ENCODE data around the gene GLIPR1L1. TPM values are rescaled to one million over a fixed set of nuclear protein-coding genes. Genes with fewer than 3 reads are reported as not detected.

The GLIPR1L1 gene
- total and polyA plus RNA-seq, 8 donors, result not detected

DNA sequence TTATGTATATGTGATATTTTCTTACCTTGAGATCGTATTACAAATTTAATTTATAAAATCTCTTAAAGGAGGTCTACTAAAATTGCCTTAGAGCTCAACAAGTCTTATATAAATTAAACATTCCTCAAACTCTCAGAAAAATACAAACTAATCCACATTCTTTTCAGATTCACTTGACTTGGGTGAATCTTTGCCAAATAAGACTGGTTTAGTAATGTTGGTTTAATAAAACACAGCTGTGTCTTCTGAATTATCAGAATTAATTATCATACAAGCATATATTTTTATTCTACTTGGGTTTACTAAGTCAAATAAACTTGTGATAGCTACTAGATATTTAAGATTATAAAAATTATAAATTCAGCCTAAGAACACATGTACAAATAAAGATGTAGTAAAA lies 69.8 kb downstream of the GLIPR1L1 start:
- DNase-seq, result no peak
- Histone ChIP-seq H3K9me3 (no peaks in the 10 kb centered on the region), H3K27ac (no peak overlapping the region), H3K27me3 (no peaks in the 10 kb centered on the region), H3K4me3 (no peak overlapping the region), H3K4me1 (no peaks in the 10 kb centered on the region), H3K36me3 (no peaks in the 10 kb centered on the region)
- WGBS, 5 donors, result 71 to 90% (median 83%) methylated on average over 1 of the region's 1 CpG
- no peak for TF ChIP-seq POLR2A (IDR thresholded peaks at IDR 0.05)
- TF ChIP-seq EP300 (IDR thresholded peaks at IDR 0.05), result no peak
- TF ChIP-seq POLR2AphosphoS5 (IDR thresholded peaks at IDR 0.05), result no peak
- TF ChIP-seq, protein P1, sequence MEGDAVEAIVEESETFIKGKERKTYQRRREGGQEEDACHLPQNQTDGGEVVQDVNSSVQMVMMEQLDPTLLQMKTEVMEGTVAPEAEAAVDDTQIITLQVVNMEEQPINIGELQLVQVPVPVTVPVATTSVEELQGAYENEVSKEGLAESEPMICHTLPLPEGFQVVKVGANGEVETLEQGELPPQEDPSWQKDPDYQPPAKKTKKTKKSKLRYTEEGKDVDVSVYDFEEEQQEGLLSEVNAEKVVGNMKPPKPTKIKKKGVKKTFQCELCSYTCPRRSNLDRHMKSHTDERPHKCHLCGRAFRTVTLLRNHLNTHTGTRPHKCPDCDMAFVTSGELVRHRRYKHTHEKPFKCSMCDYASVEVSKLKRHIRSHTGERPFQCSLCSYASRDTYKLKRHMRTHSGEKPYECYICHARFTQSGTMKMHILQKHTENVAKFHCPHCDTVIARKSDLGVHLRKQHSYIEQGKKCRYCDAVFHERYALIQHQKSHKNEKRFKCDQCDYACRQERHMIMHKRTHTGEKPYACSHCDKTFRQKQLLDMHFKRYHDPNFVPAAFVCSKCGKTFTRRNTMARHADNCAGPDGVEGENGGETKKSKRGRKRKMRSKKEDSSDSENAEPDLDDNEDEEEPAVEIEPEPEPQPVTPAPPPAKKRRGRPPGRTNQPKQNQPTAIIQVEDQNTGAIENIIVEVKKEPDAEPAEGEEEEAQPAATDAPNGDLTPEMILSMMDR (IDR thresholded peaks at IDR 0.05), result no peak
- intact Hi-C loops (cut with DNase I; ENCODE audit: low total_unique reads), result no loop called here

DNA sequence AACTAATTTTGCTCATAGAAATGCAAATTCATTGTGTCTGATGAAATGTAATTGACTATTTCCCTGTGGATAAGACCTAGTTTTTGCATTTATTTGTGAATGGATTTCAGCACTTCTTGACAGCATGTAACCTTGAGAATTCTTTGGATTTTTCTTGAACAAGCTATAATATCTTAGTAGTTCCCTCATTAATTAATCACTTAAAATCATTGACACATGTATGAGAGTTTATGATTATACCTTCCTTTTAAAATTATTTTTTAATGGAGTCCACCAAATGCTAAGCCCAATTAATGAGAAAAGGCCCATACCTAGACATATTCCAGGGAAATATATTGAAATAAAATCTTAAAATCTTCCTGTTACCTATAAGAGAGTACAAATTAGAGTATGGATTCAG lies 73.2 kb downstream of the GLIPR1L1 start:
- Histone ChIP-seq H3K27ac (no peak overlapping the region), H3K9me3 (no peaks in the 10 kb centered on the region), H3K4me1 (no peaks in the 10 kb centered on the region), H3K4me3 (no peak overlapping the region), H3K36me3 (no peaks in the 10 kb centered on the region), H3K27me3 (no peaks in the 10 kb centered on the region)
- DNase-seq, result no peak
- intact Hi-C loops (cut with DNase I; ENCODE audit: low total_unique reads), result no loop called here
- TF ChIP-seq POLR2A (IDR thresholded peaks at IDR 0.05), result no peak
- TF ChIP-seq EP300 (IDR thresholded peaks at IDR 0.05), result no peak
- no peak for TF ChIP-seq POLR2AphosphoS5 (IDR thresholded peaks at IDR 0.05)
- TF ChIP-seq, protein P1 (IDR thresholded peaks at IDR 0.05), result no peak

DNA sequence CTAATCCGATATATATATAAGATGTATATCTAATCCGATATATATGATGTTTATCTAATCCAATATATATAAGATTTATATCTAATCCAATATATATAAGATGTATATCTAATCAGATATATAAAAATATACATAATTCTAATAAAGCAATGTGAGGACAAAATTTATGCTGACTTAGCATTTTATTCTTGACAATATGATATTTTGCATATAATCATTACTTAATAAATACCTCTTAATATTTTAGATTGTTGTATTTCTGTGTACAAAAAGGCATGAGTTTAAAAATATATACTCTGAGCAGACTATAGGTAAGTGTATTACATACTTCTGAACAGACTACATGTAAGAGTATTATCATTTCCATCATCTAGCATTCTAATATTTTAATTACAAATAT lies 75.4 kb downstream of the GLIPR1L1 start:
- Histone ChIP-seq H3K36me3 (no peaks in the 10 kb centered on the region), H3K27me3 (no peaks in the 10 kb centered on the region), H3K4me3 (no peak overlapping the region), H3K9me3 (no peaks in the 10 kb centered on the region), H3K4me1 (no peaks in the 10 kb centered on the region), H3K27ac (no peak overlapping the region)
- TF ChIP-seq EP300 (IDR thresholded peaks at IDR 0.05) (no peak), POLR2A (IDR thresholded peaks at IDR 0.05) (no peak), POLR2AphosphoS5 (IDR thresholded peaks at IDR 0.05) (no peak)
- TF ChIP-seq, protein P1 (IDR thresholded peaks at IDR 0.05), result no peak
- WGBS, 5 donors, result 88 to 98% (median 96%) methylated on average over 2 of the region's 2 CpGs
- intact Hi-C loops (cut with DNase I; ENCODE audit: low total_unique reads), result no loop called here
- no peak for DNase-seq

DNA sequence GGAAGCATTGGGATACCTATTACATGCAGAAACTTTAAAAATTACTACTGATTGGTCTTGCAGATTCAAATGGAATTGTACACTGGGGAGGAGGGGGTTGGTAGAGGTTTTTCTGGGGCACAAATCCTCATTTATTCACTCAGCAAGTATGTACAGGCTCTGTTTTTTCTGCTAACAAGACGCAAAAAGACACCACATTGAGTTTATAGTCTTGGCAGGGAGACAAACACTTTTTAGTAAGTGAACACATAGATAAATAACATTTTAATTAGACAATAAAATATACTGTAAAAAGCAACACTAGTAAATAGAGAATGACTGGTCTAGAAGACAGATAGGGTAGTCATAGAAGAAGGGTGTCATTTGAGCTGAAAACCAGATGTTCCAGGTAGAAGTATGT lies 80.2 kb downstream of the GLIPR1L1 start:
- H3K4me1 ChIP-seq, result no peaks in the 10 kb centered on the region
- WGBS, 5 donors, result 76 to 83% (median 79%) methylated on average over 1 of the region's 1 CpG
- DNase-seq, result no peak
- no peaks in the 10 kb centered on the region for H3K9me3 ChIP-seq
- no peak overlapping the region for H3K4me3 ChIP-seq
- H3K36me3 ChIP-seq, result no peaks in the 10 kb centered on the region
- H3K27me3 ChIP-seq, result no peaks in the 10 kb centered on the region
- no peak for TF ChIP-seq POLR2A (IDR thresholded peaks at IDR 0.05)
- H3K27ac ChIP-seq, result no peak overlapping the region
- intact Hi-C loops (cut with DNase I; ENCODE audit: low total_unique reads), result no loop called here

DNA sequence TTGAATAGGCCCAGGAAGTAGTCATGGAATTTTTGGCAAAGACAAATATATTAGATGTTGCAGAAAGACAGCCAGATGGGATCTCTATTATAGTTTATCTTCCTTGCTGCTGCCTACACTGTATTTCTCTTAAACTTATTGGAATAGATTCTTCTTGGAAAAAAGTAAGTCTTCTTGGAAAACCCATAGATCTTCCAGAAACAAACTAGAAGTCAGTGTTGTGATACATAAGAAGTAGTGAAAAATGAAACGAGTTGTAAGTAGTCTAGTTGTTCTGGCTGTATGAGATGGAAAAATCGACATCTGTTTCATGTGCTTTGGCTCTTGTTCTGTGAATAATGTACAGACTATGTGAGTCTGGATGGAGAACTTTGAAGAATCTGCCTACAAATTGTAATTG lies 85.4 kb downstream of the GLIPR1L1 start:
- Histone ChIP-seq H3K4me1 (no peaks in the 10 kb centered on the region), H3K27me3 (no peaks in the 10 kb centered on the region), H3K27ac (no peak overlapping the region), H3K4me3 (no peak overlapping the region), H3K9me3 (no peaks in the 10 kb centered on the region), H3K36me3 (no peaks in the 10 kb centered on the region)
- peak in 1 of 2 donors; percentile 24 for DNase-seq
- WGBS, 5 donors, result 82 to 89% (median 86%) methylated on average over 2 of the region's 2 CpGs
- TF ChIP-seq, protein P1 (IDR thresholded peaks at IDR 0.05), result no peak
- TF ChIP-seq POLR2AphosphoS5 (IDR thresholded peaks at IDR 0.05) (no peak), EP300 (IDR thresholded peaks at IDR 0.05) (no peak), POLR2A (IDR thresholded peaks at IDR 0.05) (no peak)
- intact Hi-C loops (cut with DNase I; ENCODE audit: low total_unique reads), result no loop called here

Other genes starting within 250 kb of the GLIPR1L1 start
- gene KCNC2, start 124.8 kb upstream of the GLIPR1L1 start, total RNA-seq, result under 1 TPM in 1 of 5 donors, not detected in 4; 0.37 TPM
- not detected for gene KCNC2, start 124.8 kb upstream of the GLIPR1L1 start, polyA plus RNA-seq
- gene CAPS2, start 4.3 kb upstream of the GLIPR1L1 start, total RNA-seq, result 10 to 100 TPM in 3 of 5 donors, 1 to 10 TPM in 2; 1.3 to 74.7 (median 16.5) TPM
- gene CAPS2, start 4.3 kb upstream of the GLIPR1L1 start, polyA plus RNA-seq, result 1 to 10 TPM; 1.7 to 3.7 (median 1.8) TPM
- gene GLIPR1L2, start 56.4 kb downstream of the GLIPR1L1 start, total RNA-seq, result not detected
- under 1 TPM; 0.46 to 0.93 (median 0.78) TPM for gene GLIPR1L2, start 56.4 kb downstream of the GLIPR1L1 start, polyA plus RNA-seq
- 1 to 10 TPM in 4 of 5 donors, under 1 TPM in 1; 0.87 to 9.0 (median 5.4) TPM for gene GLIPR1, start 146.1 kb downstream of the GLIPR1L1 start, total RNA-seq
- 1 to 10 TPM; 3.2 to 4.6 (median 4.4) TPM for gene GLIPR1, start 146.1 kb downstream of the GLIPR1L1 start, polyA plus RNA-seq
- 10 to 100 TPM in 3 of 5 donors, 1 to 10 TPM in 2; 7.2 to 45.5 (median 10.3) TPM for gene KRR1, start 176.9 kb downstream of the GLIPR1L1 start, total RNA-seq
- gene KRR1, start 176.9 kb downstream of the GLIPR1L1 start, polyA plus RNA-seq, result 10 to 100 TPM; 11.4 to 44.8 (median 14.7) TPM

Measured in stomach (tissue), 9 donors.